ENCODE data around the gene EPHB3.
A peak's percentile ranks its signal among the peaks of the same experiment; 100 is the strongest.

Gene EPHB3

DNA sequence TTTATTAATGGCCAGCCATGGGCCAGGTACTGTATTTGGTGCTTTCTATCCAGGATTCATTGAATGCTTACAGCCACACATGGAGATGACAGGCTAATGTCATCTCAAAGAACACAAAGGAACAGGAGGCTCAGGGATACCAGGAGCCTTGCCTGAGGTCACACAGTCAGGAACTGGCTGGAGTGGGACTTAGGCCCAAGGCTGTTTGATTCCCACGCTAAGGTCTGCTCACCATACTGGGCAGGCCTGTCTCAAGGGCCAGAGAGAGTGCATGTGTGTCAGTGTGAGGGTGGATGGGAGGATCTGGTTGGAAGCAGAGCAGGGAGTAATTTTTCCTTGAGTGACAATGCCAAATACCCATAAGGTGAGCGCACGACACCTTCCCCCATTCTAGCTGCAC lies 37.6 kb downstream of the EPHB3 start:
- Mint-ChIP-seq H3K36me3 (peaks cover 3% of the 10 kb centered on the region), H3K4me1 (peaks cover 11% of the 10 kb centered on the region), H3K9me3 (no peaks in the 10 kb centered on the region), H3K27ac (no peak overlapping the region), H3K27me3 (peaks cover 16% of the 10 kb centered on the region), H3K4me3 (no peak overlapping the region)
- no peak for ATAC-seq (ENCODE audit: low read depth)
- DNase-seq (ENCODE audit: low spot score in 2 of 2) = no peak

DNA sequence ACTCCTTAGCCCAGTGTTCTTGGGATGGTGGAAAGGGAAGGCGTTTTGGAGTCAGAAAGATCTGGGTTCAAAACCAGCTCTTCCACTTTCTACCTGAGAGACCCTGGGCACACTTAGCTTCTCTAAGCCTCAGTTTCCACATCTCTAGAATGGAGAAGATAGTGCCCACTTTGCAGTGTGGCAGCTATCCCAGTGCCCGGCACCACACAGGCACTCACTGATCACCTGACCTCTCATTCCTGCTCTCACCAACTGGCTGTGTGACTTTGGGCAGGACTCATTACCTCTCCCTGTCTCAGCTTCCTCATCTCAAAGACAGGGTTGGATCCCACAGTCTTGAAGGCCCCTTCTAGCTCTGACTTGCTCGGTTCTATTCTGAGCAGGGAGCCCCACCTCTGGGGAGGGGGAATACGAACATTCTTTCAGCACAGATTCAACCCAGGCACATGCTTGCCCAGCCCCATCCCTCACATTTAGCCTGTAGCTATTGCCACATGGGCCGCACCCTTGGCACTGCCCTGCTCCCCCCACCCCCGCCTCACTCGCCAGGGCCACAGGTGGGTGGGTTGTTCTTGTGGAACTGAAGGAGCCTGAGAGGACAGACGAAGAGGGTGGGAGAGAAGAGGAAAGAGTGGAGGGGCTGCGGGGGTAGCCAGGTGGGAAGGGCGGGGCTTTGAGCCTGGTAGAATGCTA lies 39.2 kb downstream of the EPHB3 start:
- H3K27ac Mint-ChIP-seq = no peak overlapping the region

DNA sequence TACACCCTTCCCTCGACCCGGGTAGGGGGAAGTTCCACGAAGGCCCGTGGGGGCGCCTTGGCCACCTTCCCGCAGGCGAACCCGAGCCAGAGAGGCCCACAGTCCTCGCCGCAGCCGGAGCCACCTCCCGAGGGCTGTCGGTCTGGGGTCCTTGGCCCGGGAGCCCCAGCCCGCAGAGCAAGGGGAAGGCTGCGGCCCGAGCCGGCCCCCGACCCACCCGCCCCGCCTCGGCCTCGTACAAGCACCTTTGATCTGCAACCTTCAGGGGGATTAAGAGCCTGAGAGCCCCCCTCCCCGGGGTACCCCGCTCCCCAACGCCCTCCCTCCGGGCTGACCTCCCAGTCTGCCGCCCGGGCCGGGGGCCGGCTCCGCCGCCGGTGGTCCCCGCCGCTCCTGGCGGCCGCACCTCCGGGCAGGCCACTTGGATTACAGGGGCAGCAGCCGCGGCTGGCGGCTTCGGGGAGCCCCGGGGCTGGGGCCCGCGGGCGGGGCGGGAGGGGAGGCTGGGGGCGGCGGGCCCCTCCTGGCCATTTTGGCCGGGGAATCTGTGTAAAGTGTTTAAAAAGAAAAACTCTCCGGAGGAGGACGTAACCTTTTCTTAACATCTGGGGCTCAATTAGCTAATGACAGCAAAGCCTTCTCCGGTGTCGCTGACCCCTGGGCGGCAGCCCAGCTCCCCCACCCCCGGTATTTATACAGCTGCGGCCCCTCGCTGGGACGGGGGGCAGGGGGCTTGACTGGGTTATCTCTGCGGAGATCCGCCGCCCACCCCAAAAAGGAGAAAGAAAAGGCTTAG lies 40.2 kb downstream of the EPHB3 start:
- no peaks in the 10 kb centered on the region for H3K9me3 Mint-ChIP-seq
- peaks cover 29% of the 10 kb centered on the region for H3K27me3 Mint-ChIP-seq
- H3K27ac Mint-ChIP-seq = peak overlapping the region; percentile 31
- ATAC-seq (ENCODE audit: low read depth) (no peak), DNase-seq (ENCODE audit: low spot score in 2 of 2) (no peak)
- H3K4me1 Mint-ChIP-seq = peaks cover 11% of the 10 kb centered on the region
- no peak overlapping the region for H3K4me3 Mint-ChIP-seq
- peaks cover 3% of the 10 kb centered on the region for H3K36me3 Mint-ChIP-seq

More for the DNA sequence above, 39.2 kb downstream of the EPHB3 start:
- H3K27me3 Mint-ChIP-seq = peaks cover 27% of the 10 kb centered on the region
- peaks cover 3% of the 10 kb centered on the region for H3K36me3 Mint-ChIP-seq
- H3K4me3 Mint-ChIP-seq = no peak overlapping the region
- DNase-seq (ENCODE audit: low spot score in 2 of 2) = no peak
- H3K4me1 Mint-ChIP-seq = peaks cover 11% of the 10 kb centered on the region
- ATAC-seq (ENCODE audit: low read depth) = no peak
- no peaks in the 10 kb centered on the region for H3K9me3 Mint-ChIP-seq

DNA sequence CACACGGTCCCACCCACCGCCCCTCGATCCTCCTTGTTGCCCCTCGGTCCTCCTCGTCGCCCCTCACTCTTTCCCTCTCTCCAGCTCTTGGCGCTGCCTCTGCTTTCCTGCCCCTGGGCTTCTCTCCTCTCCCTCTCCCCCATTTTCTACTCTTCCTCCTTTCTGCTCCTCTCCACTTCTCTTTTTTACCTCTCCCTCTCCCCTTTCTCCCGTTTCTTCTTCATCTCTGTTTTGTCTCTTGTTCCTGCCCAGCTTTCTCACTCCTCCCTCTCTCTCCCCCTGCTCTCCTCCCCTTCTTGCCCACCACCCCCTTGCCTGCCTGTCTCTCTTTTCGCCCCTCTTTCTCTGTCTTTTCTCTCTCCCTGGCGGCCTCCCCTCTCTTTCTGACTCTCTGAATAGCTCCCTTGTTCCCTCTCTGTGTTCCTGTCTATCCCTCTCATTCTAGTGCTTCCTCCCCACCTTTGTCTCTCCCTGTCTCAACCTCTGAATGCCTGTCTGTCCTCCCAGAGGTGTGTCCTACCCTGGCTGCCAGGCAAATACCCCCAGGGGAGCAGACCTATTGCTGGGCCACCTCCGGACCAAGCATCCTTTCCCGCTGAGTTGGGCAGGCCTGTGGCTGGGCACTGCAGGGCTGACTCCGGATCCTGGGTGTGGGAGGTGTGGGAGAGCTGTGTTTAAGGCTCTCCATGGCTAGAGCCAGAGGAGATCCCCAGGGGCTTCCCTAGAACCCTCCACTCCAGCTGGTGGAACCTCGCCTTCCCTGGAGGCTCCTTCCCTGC lies 41.0 kb downstream of the EPHB3 start:
- H3K27me3 Mint-ChIP-seq = peaks cover 32% of the 10 kb centered on the region
- ATAC-seq (ENCODE audit: low read depth) = no peak
- DNase-seq (ENCODE audit: low spot score in 2 of 2) = no peak
- peak overlapping the region; percentile 31 for H3K27ac Mint-ChIP-seq
- H3K9me3 Mint-ChIP-seq = no peaks in the 10 kb centered on the region
- H3K4me3 Mint-ChIP-seq = peak overlapping the region; percentile 39
- H3K36me3 Mint-ChIP-seq = peaks cover 3% of the 10 kb centered on the region
- peaks cover 11% of the 10 kb centered on the region for H3K4me1 Mint-ChIP-seq

DNA sequence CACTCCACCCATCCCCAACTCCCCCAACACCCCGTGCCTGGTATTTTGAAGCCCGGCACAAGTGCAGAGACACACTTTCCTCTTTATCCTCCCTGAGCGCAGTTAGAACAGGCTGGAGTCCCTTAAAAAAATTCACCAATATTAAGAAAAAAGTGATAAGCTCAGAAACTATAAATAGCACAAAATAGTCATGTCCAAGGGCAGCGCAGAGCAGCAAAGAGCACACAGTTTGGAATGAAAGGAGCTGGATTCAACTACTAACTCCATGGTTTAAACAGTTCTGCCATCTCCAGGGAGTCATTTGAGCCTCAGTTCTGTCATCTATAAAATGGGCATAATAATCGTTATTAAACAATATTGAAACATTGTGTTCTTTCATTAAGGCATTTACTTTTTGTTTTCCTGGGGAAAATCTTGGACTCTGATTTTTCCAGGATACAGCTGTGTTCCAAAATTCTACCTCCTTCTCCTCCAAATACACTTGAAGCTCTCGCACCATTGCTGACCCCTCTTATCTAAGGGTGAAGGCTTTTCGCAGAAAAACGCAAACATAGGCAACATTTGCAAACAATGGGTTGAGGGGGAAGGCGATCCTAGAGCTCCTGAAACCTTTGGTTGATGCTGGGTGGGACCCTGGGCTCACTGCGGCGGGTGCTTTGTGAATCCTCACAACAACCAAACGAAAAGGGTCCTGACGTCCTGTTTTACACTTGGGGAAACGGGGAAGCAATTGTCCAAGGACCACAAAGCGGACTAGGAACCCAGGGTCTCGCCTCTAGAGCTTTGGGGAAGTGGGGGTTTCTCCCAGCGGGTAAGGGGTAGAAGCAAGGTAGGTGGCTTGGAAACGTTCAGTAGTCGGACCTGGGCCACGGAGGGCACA lies 41.8 kb downstream of the EPHB3 start:
- ATAC-seq (ENCODE audit: low read depth) (no peak), DNase-seq (ENCODE audit: low spot score in 2 of 2) (no peak)
- Mint-ChIP-seq H3K4me1 (peaks cover 11% of the 10 kb centered on the region), H3K4me3 (peak overlapping the region; percentile 69), H3K27ac (no peak overlapping the region), H3K36me3 (peaks cover 3% of the 10 kb centered on the region), H3K27me3 (peaks cover 32% of the 10 kb centered on the region), H3K9me3 (no peaks in the 10 kb centered on the region)

DNA sequence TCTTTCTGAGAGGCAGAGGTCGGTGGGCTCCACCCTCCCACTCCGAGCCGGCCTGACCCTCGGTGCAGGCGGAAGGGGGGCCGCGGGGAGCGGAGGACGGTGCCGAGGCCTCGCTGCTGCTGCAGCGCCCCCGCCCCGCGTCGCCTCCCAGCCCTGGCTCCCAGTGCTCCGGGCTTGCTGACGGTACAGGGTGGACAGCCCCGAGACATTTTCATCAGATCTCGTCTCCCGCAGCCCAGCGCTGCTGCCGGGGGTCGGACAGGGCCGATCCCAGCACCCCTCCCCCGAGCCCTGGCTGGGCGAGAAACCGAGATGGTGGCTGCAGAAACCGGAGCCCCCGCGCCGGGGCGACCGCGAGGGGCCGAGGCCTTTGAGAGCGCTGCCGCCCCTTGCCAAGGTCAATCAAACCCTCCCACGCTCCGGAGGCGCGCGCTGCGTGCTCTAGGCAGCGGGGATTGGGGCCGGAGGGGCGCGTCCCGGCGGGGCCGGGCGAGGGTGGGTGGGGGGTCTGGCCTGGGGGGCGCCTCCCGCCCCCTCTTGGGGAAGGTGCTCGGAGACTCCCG lies 42.5 kb downstream of the EPHB3 start:
- H3K4me1 Mint-ChIP-seq = peaks cover 11% of the 10 kb centered on the region
- no peak overlapping the region for H3K27ac Mint-ChIP-seq
- peak overlapping the region; percentile 69 for H3K4me3 Mint-ChIP-seq
- DNase-seq (ENCODE audit: low spot score in 2 of 2) (no peak), ATAC-seq (ENCODE audit: low read depth) (no peak)
- H3K36me3 Mint-ChIP-seq = peaks cover 3% of the 10 kb centered on the region
- H3K9me3 Mint-ChIP-seq = no peaks in the 10 kb centered on the region
- H3K27me3 Mint-ChIP-seq = peaks cover 32% of the 10 kb centered on the region

DNA sequence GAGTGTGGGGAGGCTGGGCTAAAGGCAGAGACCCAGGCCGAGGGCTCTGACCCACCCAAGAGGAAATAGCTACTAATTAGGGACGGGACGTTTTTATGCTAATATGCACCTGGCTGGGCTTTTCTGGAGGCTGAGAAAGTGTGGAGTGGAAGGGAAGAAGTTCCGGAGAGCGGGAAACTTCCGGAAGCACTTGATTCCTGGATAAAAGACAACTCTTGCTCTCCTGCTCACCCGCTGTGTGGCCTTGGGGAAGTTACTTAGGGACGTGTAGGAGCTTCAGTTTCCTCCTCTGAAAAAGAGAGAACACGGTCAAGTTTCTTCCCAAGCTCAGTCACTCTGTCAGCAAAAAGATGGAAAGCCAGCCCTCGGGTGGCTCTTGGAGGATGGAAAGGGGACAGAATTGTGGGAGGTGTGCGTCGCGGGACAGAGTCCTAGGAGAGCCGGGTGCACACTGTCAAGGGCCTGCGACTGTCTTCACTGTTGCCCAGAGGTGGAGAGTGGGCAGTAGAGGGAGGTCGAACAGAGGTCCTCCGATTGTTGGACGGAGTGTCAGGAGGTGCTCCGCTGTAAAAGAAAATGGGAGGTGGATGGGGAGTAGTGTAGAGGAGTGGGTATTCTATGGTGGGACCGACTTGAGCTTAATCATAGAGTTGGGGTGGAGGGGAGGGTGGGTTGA lies 43.2 kb downstream of the EPHB3 start:
- DNase-seq (ENCODE audit: low spot score in 2 of 2) (no peak), ATAC-seq (ENCODE audit: low read depth) (no peak)
- Mint-ChIP-seq H3K36me3 (peaks cover 3% of the 10 kb centered on the region), H3K9me3 (no peaks in the 10 kb centered on the region), H3K27ac (no peak overlapping the region), H3K4me1 (peaks cover 11% of the 10 kb centered on the region), H3K27me3 (peaks cover 32% of the 10 kb centered on the region), H3K4me3 (no peak overlapping the region)

DNA sequence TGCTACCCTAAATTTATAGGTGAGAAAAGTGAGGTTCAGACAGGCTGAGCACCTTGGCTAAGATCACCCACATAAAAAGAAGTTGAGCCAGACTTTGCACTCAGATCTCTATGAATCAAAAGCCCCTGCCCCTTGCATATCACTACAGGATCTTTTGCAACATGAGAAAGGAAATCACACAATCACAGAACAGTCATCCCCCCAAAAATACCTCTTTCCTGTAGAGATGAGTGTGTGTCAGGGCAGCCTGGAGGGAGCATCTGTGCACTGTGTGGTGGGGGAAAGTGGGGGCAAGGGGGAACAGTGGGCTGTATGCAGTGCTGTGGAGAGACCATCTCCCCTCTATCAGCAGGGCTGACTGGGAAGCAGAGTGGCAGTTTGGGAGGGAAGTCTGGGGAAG lies 46.6 kb downstream of the EPHB3 start:
- Mint-ChIP-seq H3K4me3 (no peak overlapping the region), H3K27ac (no peak overlapping the region), H3K4me1 (peaks cover 5% of the 10 kb centered on the region), H3K36me3 (no peaks in the 10 kb centered on the region), H3K27me3 (peaks cover 23% of the 10 kb centered on the region), H3K9me3 (no peaks in the 10 kb centered on the region)
- no peak for DNase-seq (ENCODE audit: low spot score in 2 of 2)
- no peak for ATAC-seq (ENCODE audit: low read depth)

DNA sequence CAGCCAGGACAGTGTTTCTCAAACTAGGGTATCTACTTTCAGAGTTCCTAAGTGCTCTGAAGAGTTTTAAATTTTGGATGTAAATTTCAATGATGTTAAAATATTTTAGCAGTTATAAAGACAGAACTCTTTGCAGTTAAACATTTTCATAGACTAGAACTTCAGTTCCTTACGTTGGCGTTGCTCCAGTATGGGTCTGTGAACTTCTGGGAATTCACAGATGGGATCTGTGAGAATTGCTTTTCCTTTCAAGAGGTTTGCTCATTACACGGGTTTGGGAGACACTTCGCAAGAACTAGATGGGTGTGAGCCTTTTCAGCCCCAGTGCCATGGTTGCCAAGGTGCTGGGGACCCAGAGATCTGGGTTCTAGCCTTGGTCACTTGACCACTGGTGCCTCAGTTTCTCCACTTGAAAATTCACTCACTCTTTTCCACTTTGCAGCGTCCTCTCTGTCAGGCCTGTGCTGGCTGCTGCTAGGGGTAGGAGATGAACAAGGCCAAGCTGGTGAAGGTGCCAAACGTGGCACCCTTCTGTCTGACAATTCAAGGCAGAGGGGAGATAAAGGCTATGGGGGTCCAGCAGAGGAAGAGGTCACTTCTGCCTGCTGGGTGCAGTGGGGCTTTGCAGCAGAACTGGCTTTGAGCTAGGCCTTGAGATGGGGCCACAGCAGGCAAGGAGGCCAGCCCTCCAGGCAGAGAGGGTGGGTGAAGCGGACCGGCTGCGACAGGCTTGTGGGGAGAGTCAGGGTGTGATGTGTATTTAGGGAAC lies 48.1 kb downstream of the EPHB3 start:
- H3K36me3 Mint-ChIP-seq = no peaks in the 10 kb centered on the region
- H3K4me3 Mint-ChIP-seq = no peak overlapping the region
- ATAC-seq (ENCODE audit: low read depth) (no peak), DNase-seq (ENCODE audit: low spot score in 2 of 2) (no peak)
- no peaks in the 10 kb centered on the region for H3K9me3 Mint-ChIP-seq
- H3K27ac Mint-ChIP-seq = no peak overlapping the region
- no peaks in the 10 kb centered on the region for H3K4me1 Mint-ChIP-seq
- peaks cover 22% of the 10 kb centered on the region for H3K27me3 Mint-ChIP-seq

DNA sequence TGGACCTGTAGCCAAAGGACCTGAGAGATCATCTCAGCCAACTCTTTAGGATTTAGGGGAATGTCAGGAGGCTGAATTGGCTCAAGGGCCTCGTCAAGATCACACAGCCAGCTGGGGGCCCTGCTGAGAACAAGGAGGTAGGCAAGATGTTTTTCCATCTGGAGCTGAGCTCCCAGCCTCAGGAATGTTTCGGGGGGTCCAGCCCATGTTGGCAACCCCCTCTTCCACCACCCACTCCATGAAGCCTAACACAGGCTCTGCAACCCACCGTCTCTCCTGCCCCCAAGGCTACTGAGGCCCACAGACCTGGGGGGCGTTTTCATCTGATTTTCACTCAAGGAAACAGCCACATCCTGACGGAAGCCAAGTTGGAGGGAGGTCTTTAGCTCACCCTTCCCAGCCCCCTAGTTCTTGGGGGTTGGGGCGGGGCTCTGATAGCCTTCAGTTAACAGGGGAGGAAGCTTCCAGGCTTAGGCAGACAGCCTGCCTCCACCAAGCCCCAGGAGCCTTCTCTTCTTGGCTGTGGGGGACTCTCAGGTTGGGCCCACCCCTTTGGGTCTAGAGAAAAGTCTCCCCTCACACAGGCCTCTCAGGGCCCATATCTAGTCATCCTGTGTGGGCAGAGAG lies 48.8 kb downstream of the EPHB3 start:
- ATAC-seq (ENCODE audit: low read depth) (no peak), DNase-seq (ENCODE audit: low spot score in 2 of 2) (no peak)
- Mint-ChIP-seq H3K4me3 (no peak overlapping the region), H3K4me1 (no peaks in the 10 kb centered on the region), H3K27ac (no peak overlapping the region), H3K9me3 (no peaks in the 10 kb centered on the region), H3K36me3 (no peaks in the 10 kb centered on the region), H3K27me3 (peaks cover 17% of the 10 kb centered on the region)

DNA sequence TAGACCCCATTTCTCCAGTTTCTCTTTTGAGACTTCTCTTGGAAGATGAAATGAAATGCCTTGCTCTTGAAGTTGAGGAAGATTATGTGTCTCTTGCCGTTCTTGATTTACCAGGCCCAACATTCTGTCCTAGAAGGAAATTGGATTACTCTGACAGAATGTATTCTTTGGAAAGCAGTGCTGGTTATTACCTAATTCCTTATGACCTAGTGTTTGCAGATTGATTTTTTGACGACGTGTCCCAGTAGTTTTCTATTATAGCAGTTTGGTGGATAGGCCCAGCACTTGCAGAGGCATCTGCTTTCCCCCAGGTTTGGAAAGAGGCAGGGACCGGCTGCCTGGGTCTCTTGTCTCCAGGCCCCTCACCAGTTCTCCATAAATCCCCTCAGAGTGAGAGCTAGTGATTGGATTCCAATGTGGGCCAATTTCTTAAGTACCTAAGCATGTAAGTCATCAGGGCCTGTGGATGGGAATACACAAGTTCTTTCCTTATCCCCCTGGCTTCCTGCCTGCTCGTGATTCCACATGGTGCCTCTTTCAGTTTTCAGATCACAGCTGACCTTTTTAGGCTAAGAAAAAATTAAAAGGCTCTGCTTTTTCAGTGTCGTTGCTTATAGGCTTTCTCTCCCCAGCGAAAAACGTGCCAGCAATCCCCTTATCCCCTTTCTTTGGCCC lies 50.2 kb downstream of the EPHB3 start:
- no peak overlapping the region for H3K27ac Mint-ChIP-seq

More for the DNA sequence above, 50.2 kb downstream of the EPHB3 start:
- H3K36me3 Mint-ChIP-seq = no peaks in the 10 kb centered on the region
- no peak for ATAC-seq (ENCODE audit: low read depth)
- H3K27me3 Mint-ChIP-seq = peaks cover 15% of the 10 kb centered on the region
- no peak for DNase-seq (ENCODE audit: low spot score in 2 of 2)
- no peak overlapping the region for H3K4me3 Mint-ChIP-seq
- H3K9me3 Mint-ChIP-seq = no peaks in the 10 kb centered on the region
- H3K4me1 Mint-ChIP-seq = no peaks in the 10 kb centered on the region
